HG03575 (cell line): ENCODE measurements around the gene SORL1-AS1.
"Not testable (repeated sequence)": the region's sequence is repeated elsewhere in the genome, so short reads cannot be mapped to it uniquely, and the experiment has no call there.

ENCODE experiments used
- ATAC-seq: cut with Tn5 transposase; IDR thresholded peaks from one replicate; pipeline ENCODE4 v1.9.1; 2021; ENCODE audit not compliant: unreplicated experiment, insufficient number of reproducible peaks, low FRiP score; ENCODE audit errors: extremely low read depth

SORL1-AS1 gene

DNA sequence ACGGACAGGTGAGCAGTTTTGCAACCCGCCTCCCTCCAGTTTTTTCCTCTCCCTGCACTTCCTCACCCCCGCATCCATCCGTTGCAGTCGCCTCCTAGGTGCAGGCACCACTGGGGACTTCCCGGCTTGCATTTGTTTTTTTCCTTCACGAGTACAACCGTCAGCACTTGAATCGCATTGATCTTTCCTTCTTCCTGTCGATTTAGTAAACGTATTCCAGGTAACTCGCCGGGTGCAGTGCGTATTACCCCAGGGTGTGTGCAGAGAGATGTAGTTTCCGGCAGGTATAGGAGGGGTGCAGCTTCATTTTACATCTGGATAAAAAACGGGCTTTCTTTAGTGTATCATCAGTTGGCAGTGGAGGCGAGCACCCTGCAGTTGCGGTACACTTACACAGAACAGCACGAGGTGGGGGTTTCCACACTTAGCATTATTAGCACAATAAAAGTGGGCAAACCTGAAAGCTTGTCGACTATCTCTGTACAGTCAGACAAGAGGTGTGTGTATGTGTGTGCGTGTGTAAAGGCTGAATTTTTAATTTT lies at the start of gene SORL1-AS1:
SORL1-AS1 (minus strand) TSS at position 359 of the 542 bp plus-strand sequence.
- ATAC-seq = no peak

DNA sequence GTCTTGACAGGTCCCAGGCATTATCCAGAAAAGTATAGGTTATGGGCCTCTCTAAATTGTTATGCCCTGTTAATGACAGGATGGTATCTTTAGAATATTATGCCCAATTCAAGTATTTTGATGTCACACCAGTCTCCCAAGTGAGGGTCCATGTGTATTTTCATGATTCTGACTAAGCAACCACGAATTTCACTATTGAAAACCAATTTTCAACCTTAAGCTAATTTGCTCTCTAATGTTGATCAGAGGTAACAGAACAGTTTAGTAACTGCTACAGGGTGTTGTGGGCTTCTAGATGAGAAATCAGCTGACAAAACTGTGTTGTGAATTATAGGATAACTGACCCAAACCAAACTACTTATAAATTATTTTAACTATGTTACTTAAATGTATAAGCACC lies 48.0 kb upstream of the SORL1-AS1 start:
- ATAC-seq = no peak

DNA sequence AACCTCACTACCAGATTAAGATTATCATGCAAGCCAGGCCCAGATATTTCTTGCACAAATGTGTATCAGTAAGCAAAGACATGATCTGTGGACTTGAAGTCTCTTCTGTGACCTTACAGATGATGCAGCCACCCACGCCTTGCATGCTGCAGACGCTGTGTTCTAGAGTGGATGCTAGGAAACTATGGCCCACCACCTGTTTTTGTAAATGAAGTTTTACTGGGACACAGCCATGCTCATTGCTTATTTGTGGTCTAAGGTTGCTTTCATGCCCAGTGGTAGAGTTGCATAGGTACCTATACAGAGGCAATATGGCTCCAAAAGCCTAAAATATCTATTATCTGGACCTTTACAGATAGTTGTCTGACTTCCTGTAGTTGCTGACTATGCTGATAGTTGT lies 47.5 kb upstream of the SORL1-AS1 start:
- ATAC-seq = no peak

DNA sequence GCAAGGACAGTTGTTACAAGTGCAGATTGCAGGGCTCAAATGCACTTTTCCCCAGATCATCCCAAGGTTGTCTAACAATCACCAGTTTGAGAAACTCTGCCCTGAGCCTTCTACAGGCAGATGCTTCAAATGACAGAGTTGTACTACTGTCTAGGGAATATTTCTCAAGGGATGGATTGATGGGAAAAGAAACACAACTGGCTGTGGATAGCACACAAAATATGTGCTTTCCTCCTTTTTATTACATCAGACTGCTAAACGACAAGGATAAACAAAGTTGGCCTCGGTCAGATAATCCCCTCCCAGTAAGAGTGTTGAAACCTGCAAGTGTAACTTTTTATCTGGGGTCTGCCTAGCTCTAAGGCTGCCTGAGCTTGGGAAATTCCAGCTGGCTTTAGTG lies 46.6 kb upstream of the SORL1-AS1 start:
- no peak for ATAC-seq

DNA sequence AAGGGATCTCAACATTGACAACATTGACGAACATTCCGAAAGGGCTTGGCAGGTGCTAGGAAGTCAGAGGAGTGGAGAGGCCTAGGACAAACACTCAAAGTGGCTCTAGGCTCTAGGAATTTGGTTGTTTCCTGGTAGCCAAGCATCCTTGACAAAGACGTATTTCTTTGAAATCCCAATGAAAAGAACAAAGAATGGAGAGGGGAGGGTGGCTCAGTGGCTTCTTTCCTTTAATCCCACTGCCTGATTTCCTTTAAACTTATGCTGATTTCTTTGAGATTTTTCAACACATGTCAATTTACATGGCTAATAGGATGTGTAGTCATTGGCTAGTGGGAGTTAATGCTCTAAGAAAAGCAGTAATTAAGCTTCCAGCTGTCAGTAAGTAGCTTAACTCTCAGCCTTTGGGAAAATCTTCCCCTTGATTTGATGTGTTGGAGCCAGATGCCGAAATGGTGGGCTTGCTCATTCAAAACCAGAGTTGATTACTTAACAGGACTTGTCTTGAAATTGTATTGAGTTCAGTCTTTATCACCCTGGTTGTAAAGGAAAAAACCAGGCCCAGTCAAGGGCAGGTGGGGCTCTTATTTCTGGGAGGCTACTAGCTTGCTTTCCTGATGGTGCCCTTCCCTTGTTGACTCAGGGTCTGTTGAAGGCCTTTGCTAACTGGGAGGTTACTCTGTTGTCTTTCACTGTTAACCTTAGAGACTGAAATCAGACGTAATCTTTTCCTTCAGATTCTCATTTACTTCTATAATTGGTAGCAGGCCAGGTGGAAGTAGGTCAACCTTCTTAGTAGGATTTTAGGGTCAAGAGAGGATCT lies 44.6 kb upstream of the SORL1-AS1 start:
- ATAC-seq = no peak

DNA sequence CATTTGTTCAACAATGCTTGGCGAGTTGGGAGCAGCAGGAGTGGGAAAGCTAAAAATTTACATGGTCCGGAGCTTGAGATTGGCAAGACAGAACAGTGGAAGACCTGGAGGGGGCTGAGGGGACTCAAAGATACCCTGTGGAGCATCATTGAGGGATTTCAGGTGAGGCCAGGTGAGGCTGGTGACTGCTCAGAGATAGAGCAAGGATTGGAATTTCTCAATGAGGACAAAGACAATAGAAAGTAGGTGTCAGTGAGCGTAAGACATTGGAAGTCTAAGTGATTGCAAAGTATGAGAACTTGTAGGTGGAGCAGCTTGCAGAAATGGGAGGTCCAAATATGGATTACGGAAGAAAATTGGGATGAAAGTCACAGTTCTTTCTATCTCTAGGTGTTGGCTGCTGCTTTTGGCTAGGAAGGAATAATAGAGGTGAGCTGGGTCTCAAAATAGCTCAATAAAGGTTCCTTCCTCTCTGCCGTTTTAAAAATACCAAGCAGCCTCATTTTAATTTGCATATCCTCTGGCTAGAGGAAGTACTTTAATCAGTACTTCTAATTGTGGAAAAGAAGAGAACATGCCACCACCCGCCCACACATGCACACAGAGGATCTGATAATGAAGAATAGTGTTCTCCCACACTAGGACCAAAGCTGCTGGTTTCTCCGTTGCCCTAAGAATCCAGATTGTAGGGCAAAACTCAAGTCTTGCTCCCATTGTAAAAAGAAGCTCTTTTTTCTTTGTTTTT lies 41.8 kb upstream of the SORL1-AS1 start:
- ATAC-seq = peak; percentile 61

DNA sequence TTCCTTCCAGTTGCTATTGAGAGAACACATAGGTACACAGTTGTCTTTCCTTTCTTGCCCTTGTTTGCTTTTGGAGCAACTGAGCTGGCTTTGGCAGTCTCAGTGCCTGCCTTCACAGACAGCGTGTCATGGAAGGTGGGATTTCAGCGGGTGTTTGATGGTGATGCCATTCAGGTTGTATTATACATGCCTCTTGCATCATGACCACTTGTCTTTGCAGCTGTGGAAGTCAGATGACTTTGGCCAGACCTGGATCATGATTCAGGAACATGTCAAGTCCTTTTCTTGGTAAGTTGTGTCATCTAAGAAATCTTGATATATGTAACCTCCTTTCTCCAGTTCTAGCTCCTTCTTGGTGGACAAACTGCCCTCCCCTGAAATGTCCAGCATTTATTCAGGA lies 37.1 kb upstream of the SORL1-AS1 start:
- no peak for ATAC-seq

DNA sequence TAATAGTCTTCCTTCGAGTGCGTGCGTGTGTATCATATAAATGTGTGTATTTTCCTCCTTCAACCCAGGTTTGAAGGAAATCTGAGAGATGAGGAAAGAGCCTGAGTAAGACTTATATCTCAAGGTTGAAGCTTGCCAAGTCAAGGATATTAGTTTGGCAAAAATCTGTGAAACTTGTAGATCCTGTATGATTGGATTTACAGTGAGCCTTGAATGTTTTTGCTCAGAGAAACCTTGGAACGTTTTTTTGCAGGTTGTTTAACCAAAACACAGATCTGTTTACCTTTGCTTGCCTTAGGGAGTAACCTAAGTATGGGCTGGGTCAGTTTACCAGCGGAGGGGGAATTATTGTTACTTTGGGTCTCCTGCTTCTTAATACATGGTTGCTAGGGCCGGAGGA lies 35.9 kb upstream of the SORL1-AS1 start:
- ATAC-seq = no peak

DNA sequence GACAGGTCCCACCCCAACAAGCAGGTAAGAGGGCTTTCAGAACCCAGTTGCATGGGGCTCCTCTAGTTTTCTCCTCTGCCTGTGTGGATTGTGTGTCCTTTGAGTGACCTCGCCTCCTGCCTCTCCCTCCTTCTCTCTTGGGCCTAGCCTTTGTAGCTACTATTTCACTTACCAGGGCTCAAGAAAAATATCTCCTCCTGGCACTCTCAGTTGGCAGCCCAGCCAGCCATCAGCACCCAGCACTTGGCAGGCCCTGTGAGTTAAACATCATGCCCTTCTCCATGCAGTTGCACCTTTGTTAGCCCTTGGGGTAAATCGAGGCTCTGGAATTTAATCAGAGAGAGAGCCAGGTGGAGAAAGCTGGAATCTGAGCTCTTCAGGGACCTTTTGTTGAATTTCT lies 35.4 kb upstream of the SORL1-AS1 start:
- ATAC-seq = no peak

DNA sequence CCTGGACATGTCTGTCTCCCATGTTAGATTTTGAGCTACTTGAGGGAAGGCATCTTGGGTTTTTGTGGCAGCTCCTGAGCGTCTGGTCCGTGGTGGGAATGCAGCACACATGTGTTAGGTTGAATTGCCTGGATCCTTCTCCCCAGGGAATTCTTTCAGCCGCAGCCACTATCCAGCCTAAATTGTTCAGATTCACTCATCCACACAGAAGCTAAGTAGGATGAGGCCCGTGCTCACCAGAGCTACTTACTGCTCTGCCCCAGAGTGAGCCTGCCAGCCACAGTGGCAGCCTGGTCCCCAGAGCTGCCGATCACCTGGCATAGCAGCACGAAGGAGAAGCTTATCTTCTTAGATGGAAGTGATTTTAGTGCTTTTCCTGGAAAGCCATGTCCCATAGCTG lies 34.4 kb upstream of the SORL1-AS1 start:
- ATAC-seq = no peak

DNA sequence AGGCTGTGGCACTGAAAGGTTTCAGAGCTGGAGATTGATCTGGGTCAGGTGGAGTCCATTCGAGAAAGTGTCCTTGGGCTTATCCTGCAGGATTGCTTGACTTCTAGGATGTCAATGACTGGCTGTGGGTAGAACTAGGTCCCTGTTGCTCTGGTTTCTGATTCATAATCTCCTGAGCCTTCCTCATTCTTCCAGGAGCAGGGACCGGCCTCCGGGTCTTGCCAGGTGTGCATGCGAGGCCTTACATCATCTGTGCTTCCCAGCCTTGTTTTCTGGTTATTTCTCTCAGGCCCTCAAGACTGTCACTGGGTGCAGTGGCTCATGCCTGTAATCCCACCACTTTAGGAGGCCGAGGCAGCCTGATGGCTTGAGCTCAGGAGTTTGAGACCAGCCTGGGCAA lies 33.3 kb upstream of the SORL1-AS1 start:
- no peak for ATAC-seq

DNA sequence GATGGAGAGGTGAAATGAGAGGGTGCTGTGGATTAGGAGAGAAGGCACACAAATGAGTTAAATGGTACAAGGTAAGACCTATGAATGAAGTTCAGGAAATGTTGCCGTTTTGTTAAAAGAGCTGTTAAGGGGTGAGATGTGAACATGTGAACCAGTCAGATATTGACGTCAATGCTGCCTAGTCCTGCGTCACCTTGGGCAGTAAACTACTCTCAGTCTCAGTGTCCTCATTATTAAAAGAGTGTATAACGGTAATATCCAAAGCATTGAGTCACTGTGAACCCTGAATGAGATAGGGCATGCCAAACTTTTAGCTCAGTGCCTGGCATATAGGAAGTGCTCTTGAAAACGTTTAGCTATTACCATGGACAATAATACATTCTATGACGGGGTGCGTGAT lies 32.4 kb upstream of the SORL1-AS1 start:
- ATAC-seq = no peak

DNA sequence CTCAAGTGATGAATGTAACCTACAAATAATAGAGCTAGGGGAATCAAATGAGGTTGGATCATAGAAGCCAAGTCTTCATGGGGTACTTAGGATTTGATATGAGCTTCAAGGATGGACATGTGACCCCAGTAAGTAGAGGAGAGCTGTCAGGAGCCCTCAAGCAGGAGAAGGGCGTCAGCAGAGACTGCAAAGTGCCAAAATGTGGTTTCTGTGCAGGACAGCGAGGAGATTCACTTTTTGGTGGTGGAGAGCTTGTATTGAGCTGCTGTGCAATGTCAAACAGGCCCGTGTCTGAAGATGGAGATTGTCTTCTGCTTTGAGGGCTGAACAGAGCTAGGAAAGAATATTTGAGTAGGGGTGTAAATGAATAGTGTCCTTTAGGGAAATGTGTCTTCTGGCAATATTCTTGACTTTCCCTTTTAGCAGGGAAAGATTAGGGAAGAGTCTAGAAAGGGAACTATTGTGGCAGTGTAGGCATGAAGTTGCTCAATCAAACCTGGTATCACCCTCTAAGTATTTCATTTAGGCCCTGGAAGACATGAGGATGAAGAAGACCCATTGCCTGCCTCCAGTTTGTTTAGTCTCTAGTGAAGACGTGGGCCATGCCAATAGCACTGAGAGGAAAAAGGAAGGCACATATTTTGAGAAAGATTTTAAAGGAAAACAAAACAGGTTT lies 31.2 kb upstream of the SORL1-AS1 start:
- no peak for ATAC-seq

DNA sequence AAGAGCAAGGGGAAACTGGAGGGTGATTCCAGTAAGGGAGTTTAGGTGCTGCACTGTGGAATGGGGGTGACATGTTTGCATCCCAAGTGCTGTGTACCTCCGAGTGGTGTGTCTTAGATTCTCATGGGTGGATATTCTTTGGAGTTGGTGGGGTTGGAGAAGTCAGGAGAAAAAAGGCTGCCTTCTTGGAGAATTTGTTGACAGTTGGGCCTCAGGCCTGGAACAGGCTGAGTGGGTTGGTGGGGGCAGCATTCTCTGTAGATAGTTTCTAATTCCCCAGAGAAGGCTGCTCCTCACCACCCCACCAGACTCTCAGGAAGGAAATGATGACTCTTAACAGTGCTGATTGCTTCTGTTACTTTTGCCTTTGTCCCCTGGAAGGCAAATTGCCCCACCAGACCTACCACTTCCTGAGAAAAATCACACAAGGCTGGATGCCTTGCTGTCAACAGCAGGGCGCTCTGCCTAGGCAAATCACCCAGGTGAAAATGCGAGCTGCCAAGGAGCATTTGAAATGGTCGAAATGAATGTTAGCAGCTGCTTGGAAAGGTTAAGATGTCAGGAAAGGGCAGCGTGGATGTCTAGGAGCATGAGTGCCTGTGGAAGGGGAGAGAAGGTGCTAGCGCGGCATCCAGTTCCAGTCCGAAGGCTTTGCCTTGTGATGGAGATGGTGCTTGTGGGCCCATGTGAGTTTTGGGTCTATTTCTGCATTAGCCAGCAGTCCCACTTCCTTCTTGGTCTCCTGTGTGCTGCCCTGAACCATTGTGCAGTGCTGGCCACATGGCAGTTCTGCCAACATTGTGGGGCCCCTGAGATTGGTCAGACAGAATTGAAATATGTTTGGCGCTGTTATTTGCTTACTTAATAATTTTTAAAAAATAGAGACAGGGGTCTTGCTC lies 29.7 kb upstream of the SORL1-AS1 start:
- no peak for ATAC-seq

DNA sequence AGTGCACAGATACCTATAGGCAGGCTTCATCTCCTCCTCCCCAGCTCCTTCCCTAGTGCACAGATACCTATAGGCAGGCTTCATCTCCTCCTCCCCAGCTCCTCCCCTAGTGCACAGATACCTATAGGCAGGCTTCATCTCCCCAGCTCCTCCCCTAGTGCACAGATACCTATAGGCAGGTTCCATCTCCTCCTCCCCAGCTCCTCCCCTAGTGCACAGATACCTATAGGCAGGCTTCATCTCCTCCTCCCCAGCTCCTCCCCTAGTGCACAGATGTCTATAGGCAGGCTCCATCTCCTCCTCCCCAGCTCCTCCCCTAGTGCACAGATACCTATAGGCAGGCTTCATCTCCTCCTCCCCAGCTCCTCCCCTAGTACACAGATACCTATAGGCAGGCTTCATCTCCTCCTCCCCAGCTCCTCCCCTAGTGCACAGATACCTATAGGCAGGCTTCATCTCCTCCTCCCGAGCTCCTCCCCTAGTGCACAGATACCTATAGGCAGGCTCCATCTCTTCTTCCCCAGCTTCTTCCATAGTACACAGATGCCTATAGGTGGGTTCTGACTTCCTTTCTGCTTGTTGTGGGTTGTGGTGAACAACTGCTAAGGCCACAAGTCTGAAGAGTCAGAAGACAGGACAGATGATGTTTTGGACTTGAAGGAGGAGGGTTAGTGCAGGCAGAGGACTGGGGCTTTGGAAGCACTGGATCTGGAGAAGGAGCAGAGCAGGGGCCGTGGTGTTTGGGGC lies 28.9 kb upstream of the SORL1-AS1 start:
- ATAC-seq = not testable (repeated sequence)

DNA sequence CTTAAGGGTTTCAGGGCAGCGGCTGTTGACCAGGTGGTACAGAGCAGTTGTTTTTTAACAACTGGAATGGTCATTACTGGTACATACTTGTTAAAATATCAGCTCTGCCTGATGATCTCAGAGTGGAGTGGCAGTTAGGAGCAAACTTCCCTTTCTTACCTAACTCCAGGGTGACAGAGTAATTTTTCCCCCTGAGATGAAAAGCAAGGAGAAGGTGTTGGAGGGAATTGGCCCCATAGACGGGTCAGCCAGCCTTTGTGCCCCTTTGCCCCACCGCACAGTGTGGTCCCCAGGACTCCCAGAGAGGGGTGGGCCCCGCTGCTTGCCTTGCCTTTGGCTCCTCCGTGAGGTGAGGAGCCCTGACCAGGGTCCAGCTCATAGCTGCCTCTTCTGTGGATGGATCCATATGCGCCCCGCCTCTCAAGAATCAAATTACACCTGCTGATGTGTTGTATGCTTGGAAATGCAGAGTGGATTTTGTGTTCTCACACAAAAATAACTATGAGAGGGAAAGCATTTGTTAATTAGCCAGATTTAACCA lies 27.0 kb upstream of the SORL1-AS1 start:
- no peak for ATAC-seq

DNA sequence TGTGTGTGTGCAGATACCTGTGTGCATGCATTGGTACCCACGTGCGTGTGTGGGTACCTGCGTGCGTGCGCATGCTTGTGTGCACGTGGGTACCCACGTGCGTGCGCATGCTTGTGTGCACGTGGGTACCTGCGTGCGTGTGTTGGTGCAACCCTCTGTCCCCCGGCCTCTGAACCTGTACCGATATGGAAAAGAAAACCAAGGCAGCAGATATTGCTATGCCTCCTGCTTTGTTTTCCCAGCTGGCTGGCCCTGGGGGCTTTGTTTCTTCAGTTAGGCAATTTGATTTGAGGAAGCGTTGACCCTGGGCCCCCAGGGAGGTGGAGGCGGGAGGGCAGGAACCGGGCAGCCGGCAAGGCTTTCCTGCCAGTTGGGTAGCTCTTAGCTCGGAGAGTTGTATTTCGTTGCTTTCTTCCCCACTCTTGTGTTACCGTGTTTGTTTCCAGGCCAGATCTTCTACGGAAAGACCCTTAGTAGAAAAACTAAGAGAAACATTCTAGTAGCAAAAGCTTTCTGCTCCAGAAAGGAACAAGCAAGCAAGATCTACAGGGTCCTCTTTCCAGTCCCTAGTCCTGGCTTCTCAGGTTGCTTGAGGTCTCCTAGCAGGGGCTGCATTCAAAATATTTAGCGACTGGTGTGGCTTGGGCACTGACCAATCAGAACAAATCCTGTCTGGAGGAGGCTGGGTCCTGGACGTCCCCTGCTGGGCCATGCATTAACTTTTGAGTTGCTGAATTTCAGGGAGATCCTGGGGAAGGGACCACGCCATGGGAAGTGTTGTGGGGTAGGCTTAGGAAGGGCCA lies 26.3 kb upstream of the SORL1-AS1 start:
- ATAC-seq = no peak
